HCT116 (cell line): ENCODE results near the gene RNF141. TPM values are rescaled to one million over a fixed set of nuclear protein-coding genes. Genes with fewer than 3 reads are reported as not detected.

Source experiments
- ATAC-seq: fragments of 200-7000 bp; cut with Tn5 transposase; 2 replicates; pipeline ENCODE4 v1.9.1; 2020; ENCODE audit warnings: mild to moderate bottlenecking, moderate library complexity
- BruUV-seq: library from RNA; stranded (reverse); fragments of 400-500 nt; replicated peaks from 2 replicates; lab custom pipeline; 2021; lab: Mats Ljungman, UMichigan
- CTCF ChIA-PET: fragments of 300-600 bp; sonication (Branson Sonifier 250); formaldehyde crosslinking; loops from one replicate; lab custom pipeline; 2021; ENCODE audit warnings: antibody characterized with exemption; lab: Charles Lee
- POLR2A ChIA-PET: fragments of 300-600, 350-600 bp; sonication (Branson Sonifier 250); formaldehyde crosslinking; loops from one replicate; lab custom pipeline; 2021; ENCODE audit warnings: antibody characterized with exemption; lab: Charles Lee
- RAD21 ChIA-PET, 2 experiments: fragments of 300-600 bp; sonication (Branson Sonifier 250); formaldehyde crosslinking; loops; one replicate each; lab custom pipeline; 2023; ENCODE audit warnings: low total read pairs in 2 of 2; ENCODE audit not compliant: uncharacterized antibody in 2 of 2, unreplicated experiment in 2 of 2, low non-redundant PET in 1 of 2; lab: Charles Lee
- DNase-seq: peaks from one replicate; pipeline ENCODE4 v3.0.0-alpha.2; 2010; ENCODE audit warnings: low read depth, low spot score
- H2AFZ ChIP-seq: fragments of 200-600 bp; shearing (Covaris generic), sonication (generic); 2 replicates; pipeline ENCODE4 v1.6.1; 2017; ENCODE audit warnings: low read depth, mixed run types, mixed read lengths, antibody characterized with exemption, low read length; ENCODE audit not compliant: poor library complexity, severe bottlenecking
- H3K27ac ChIP-seq: 2 replicates; pipeline ENCODE4 v1.5.1; 2012; ENCODE audit warnings: low read depth, low read length
- H3K27me3 ChIP-seq: fragments of 200-600 bp; sonication (generic); 2 replicates; pipeline ENCODE4 v1.6.1; 2016; ENCODE audit warnings: mixed run types, low read length, mixed read lengths; ENCODE audit not compliant: insufficient read depth
- H3K36me3 ChIP-seq, 2 experiments: fragments of 200-500 bp in 1 of 2; fragments of 200-600 bp in 1 of 2; sonication (Bioruptor generic) in 1 of 2; sonication (generic) in 1 of 2; 2 replicates each; pipeline versions ENCODE4 v1.5.1 to v1.6.1; 2014 to 2016; ENCODE audit warnings: low read length in 2 of 2, inconsistent platforms in 1 of 2, mixed read lengths in 1 of 2, mixed run types in 1 of 2; ENCODE audit not compliant: insufficient read depth in 2 of 2, control insufficient read depth in 1 of 2
- H3K4me1 ChIP-seq, 2 experiments: fragments of 200-600 bp in 1 of 2; sonication (generic) in 1 of 2; 2 replicates each; pipeline versions ENCODE4 v1.5.1 to v1.6.1; 2012 to 2017; ENCODE audit warnings: low read length in 2 of 2, inconsistent platforms in 1 of 2, mild to moderate bottlenecking in 1 of 2, mixed read lengths in 1 of 2, mixed run types in 1 of 2, moderate library complexity in 1 of 2; ENCODE audit not compliant: insufficient read depth in 2 of 2, control insufficient read depth in 1 of 2
- H3K4me2 ChIP-seq: fragments of 200-600 bp; sonication (generic); 2 replicates; pipeline ENCODE4 v1.6.1; 2017; ENCODE audit warnings: mixed run types, low read length, mixed read lengths
- H3K4me3 ChIP-seq, 2 experiments: fragments of 200-600 bp in 1 of 2; sonication (generic) in 1 of 2; replicated peaks in 1 of 2; 2 replicates each; pipeline ENCODE4 v1.5.1; 2011 to 2016; ENCODE audit warnings: low read length in 2 of 2, control low read depth in 1 of 2, low read depth in 1 of 2, mild to moderate bottlenecking in 1 of 2, mixed read lengths in 1 of 2, mixed run types in 1 of 2
- H3K79me2 ChIP-seq: fragments of 200-600 bp; sonication (generic); 2 replicates; pipeline ENCODE4 v1.6.1; 2017; ENCODE audit warnings: mild to moderate bottlenecking, mixed run types, low read length, moderate library complexity, mixed read lengths; ENCODE audit not compliant: insufficient read depth
- H3K9ac ChIP-seq: fragments of 200-600 bp; sonication (generic); 2 replicates; pipeline ENCODE4 v1.6.1; 2016; ENCODE audit warnings: low read length, mixed read lengths
- H3K9me2 ChIP-seq: fragments of 200-600 bp; sonication (generic), shearing (Covaris generic); 2 replicates; pipeline ENCODE4 v1.6.1; 2017; ENCODE audit warnings: mixed run types, mild to moderate bottlenecking, moderate library complexity; ENCODE audit not compliant: insufficient read depth
- H3K9me3 ChIP-seq, 2 experiments: fragments of 200-500 bp in 1 of 2; fragments of 200-600 bp in 1 of 2; sonication (Bioruptor generic) in 1 of 2; sonication (generic) in 1 of 2; 2 replicates each; pipeline ENCODE4 v1.6.1; 2014 to 2017; ENCODE audit warnings: low read length in 2 of 2, mixed read lengths in 2 of 2, inconsistent platforms in 1 of 2, low read depth in 1 of 2, mild to moderate bottlenecking in 1 of 2, mixed run types in 1 of 2, moderate library complexity in 1 of 2; ENCODE audit not compliant: control insufficient read depth in 1 of 2, insufficient read depth in 1 of 2
- H4K20me1 ChIP-seq: fragments of 200-600 bp; sonication (generic), shearing (Covaris generic); 2 replicates; pipeline ENCODE4 v1.6.1; 2017; ENCODE audit warnings: mixed run types, mild to moderate bottlenecking, moderate library complexity; ENCODE audit not compliant: insufficient read depth
- CBX3 ChIP-seq: IDR thresholded peaks from 2 replicates; pipeline ENCODE4 v1.6.1; 2012; ENCODE audit warnings: low read depth
- CEBPB ChIP-seq: IDR thresholded peaks from 2 replicates; pipeline ENCODE4 v1.6.1; 2012; ENCODE audit warnings: low read depth
- EGR1 ChIP-seq: IDR thresholded peaks from 2 replicates; pipeline ENCODE4 v1.6.1; 2012; ENCODE audit warnings: low read depth
- ELF1 ChIP-seq: IDR thresholded peaks from 2 replicates; pipeline ENCODE4 v1.6.1; 2012; ENCODE audit warnings: low read depth, borderline replicate concordance
- EZH2 ChIP-seq: fragments of 200-600 bp; sonication (generic); IDR thresholded peaks from 2 replicates; pipeline ENCODE4 v1.6.1; 2017; ENCODE audit warnings: antibody characterized with exemption, mixed run types
- EZH2phosphoT487 ChIP-seq: fragments of 200-600 bp; IDR thresholded peaks from 2 replicates; pipeline ENCODE4 v1.6.1; 2018; ENCODE audit warnings: antibody characterized with exemption, borderline replicate concordance
- FOSL1 ChIP-seq: IDR thresholded peaks from 2 replicates; pipeline ENCODE4 v1.6.1; 2012; ENCODE audit warnings: low read depth
- JUND ChIP-seq: IDR thresholded peaks from 2 replicates; pipeline ENCODE4 v1.6.1; 2012
- POLR2AphosphoS5 ChIP-seq: IDR thresholded peaks from 2 replicates; pipeline ENCODE4 v1.6.1; 2011; ENCODE audit warnings: mild to moderate bottlenecking, low read depth, low read length, moderate library complexity
- RAD21 ChIP-seq: IDR thresholded peaks from 2 replicates; pipeline ENCODE4 v1.6.1; 2012; ENCODE audit warnings: low read depth, mild to moderate bottlenecking
- REST ChIP-seq: IDR thresholded peaks from 2 replicates; pipeline ENCODE4 v1.6.1; 2012; ENCODE audit warnings: low read depth
- SIN3A ChIP-seq: IDR thresholded peaks from 2 replicates; pipeline ENCODE4 v1.6.1; 2012; ENCODE audit warnings: low read depth
- SP1 ChIP-seq: IDR thresholded peaks from 2 replicates; pipeline ENCODE4 v1.6.1; 2012; ENCODE audit warnings: low read depth
- SRF ChIP-seq: IDR thresholded peaks from 2 replicates; pipeline ENCODE4 v1.6.1; 2012; ENCODE audit warnings: low read depth
- TCF7L2 ChIP-seq: IDR thresholded peaks from 2 replicates; pipeline ENCODE4 v1.7.0; 2011; ENCODE audit warnings: borderline replicate concordance, inconsistent platforms; ENCODE audit not compliant: insufficient read depth, insufficient read length; ENCODE audit errors: extremely low read depth
- ZBTB33 ChIP-seq: IDR thresholded peaks from 2 replicates; pipeline ENCODE4 v1.6.1; 2011; ENCODE audit warnings: mild to moderate bottlenecking, low read length, moderate library complexity; ENCODE audit not compliant: insufficient replicate concordance; ENCODE audit errors: extremely low read depth
- ZFX ChIP-seq: fragments of 450-650 bp; IDR thresholded peaks from 2 replicates; pipeline ENCODE4 v1.6.1; 2017
- ZNF274 ChIP-seq: fragments of 200-500 bp; sonication (Bioruptor generic); IDR thresholded peaks from 2 replicates; pipeline ENCODE4 v1.6.1; 2014; ENCODE audit warnings: mild to moderate bottlenecking, low read depth, low read length, inconsistent platforms
- intact Hi-C: fragments of 100-400 bp; cut with micrococcal nuclease; formaldehyde crosslinking; loops from 2 replicates; pipeline ENCODE4 v1.10.0; 2022
- total RNA-seq: library from RNA; stranded (reverse); gene quantifications from one replicate; pipeline ENCODE4 v1.2.1, GENCODE V29; 2021; ENCODE audit not compliant: unreplicated experiment

The RNF141 gene
- total RNA-seq, 1 experiment from 2014 or later: 133 TPM

GRCh38 chr11:10490398-10491241 lies 50.4 kb downstream of the RNF141 start (continued):
- TF ChIP-seq ZBTB33 (no peak), EZH2 (no peak), ELF1 (no peak; the same call in 1 of the 2 replicates), JUND (peak; percentile 99)
- TF ChIP-seq, all 23 proteins: peak for 9

GRCh38 chr11:10490032-10490397 lies 51.0 kb downstream of the RNF141 start:
- H3K4me1 ChIP-seq: peaks cover 48 to 66% of the 10 kb centered on the region in 2 experiments
- H3K9me2 ChIP-seq: no peaks in the 10 kb centered on the region
- H3K27me3 ChIP-seq: no peaks in the 10 kb centered on the region
- no peak for DNase-seq
- peak overlapping the region in 1 of 2 experiments; percentile 14; a peak in 2 of 4 replicates for H3K4me3 ChIP-seq
- H3K4me2 ChIP-seq: peak overlapping the region; percentile 73
- peaks cover 0 to 45% of the 10 kb centered on the region in 2 experiments; a peak in 2 of 4 replicates for H3K36me3 ChIP-seq
- ChIA-PET RAD21 (no interaction called here), POLR2A (interaction anchor here (1.5 kb wide), 1 partner anchor 35 kb away, joined by 5 read pairs; the partner anchor contains the start of gene AMPD3), CTCF (no interaction called here)
- H3K79me2 ChIP-seq: peaks cover 32% of the 10 kb centered on the region
- no peaks in the 10 kb centered on the region for H4K20me1 ChIP-seq
- ATAC-seq: peak; percentile 1; the same call in 1 of the 2 replicates
- intact Hi-C loops: loop anchor here (1.0 kb wide), 1 partner anchor 84 kb away; no protein-coding TSS in a partner anchor
- no TSS peak for BruUV-seq
- H3K27ac ChIP-seq: peak overlapping the region; percentile 79
- H3K9ac ChIP-seq: peak overlapping the region; percentile 55
- no peaks in the 10 kb centered on the region for H3K9me3 ChIP-seq
- H2AFZ ChIP-seq: no peak overlapping the region
- TF ChIP-seq TCF7L2 (no peak), SP1 (no peak), RAD21 (no peak), ZNF274 (no peak), REST (no peak), EGR1 (no peak), FOSL1 (no peak), SIN3A (no peak), EZH2phosphoT487 (no peak), POLR2AphosphoS5 (no peak), ZFX (no peak), CEBPB (no peak), SRF (no peak), CBX3 (no peak), ZBTB33 (no peak)
